GM18505 (cell line): Measurements from ENCODE around the gene TOR3A.

ENCODE experiments used
- ATAC-seq: cut with Tn5 transposase; IDR thresholded peaks from one replicate; pipeline ENCODE4 v1.9.1; 2021; ENCODE audit not compliant: unreplicated experiment
- POLR2A ChIP-seq: IDR thresholded peaks from 4 replicates; pipeline ENCODE4 v1.6.1; 2011; ENCODE audit warnings: borderline replicate concordance; ENCODE audit not compliant: insufficient read depth, insufficient read length; ENCODE audit errors: extremely low read depth

TOR3A gene

GRCh38 chr1:179082999-179083335 is 1.1 kb downstream of the TOR3A start:
- TF ChIP-seq POLR2A: no peak
- no peak for ATAC-seq

DNA sequence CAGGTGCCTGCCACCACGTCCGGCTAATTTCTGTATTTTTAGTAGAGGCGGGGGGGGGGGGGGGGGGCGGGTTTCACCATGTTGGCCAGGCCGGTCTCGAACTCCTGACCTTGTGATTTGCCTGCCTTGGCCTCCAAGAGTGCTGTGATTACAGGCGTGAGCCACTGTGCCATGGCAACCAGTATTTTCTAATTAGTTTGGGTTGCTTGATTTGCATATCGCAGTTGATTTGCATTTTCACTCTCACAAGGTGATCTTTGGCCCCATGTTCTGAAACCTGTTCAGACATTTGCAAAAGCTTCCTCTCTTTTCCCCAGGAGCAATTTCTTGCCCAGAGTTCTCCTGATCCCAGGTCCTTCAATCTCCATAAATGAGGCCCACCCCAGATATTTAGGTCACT is 1.7 kb downstream of the TOR3A start:
- TF ChIP-seq POLR2A: no peak
- ATAC-seq: no peak

DNA sequence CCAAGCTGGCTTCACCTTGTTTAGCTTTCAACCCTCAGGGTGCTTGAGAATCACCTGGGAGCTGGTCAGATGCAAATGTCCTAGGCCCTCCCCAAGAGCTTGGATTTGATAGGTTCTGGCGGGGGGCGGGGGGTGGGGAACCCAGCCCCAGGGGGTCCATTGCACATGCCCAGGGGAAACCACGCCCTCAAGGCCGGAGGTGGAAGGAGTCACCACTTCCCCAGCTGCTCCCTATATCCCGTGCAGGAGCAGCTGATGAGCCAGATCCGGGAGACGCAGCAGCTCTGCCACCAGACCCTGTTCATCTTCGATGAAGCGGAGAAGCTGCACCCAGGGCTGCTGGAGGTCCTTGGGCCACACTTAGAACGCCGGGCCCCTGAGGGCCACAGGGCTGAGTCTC is 5.8 kb downstream of the TOR3A start:
- ATAC-seq: no peak
- no peak for TF ChIP-seq POLR2A

DNA sequence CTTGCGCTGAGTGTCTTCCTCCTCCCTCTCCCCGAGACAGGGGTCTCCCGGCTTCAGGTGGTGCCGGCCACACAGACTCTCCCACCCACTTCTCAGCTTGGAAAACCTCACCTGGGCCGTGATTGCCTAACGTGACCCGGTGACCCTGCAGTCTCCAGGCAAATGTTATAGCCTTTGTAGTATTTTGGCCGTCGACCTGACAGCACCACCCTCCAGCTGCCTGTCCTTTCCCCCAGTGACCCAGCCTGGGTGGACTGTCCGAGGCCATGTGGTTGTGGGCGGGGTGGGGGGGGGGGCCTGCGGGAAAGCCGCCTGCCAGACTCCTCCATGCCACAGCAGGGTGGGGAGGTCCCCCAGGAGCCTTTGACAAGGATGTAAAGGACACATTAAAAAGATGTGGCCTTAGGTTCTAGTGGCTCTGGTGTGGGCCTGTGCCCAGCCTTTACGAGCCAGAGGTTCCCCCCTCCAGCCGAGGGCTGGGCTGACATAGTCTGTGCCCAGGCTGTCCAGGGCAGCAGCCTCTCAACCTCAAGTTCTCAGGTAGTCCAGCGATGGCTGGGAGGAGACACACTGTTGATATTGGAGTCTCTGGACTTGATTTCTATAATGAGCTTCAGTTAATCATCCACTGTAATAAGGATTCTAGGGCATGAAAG is 8.1 kb downstream of the TOR3A start:
- no peak for TF ChIP-seq POLR2A
- ATAC-seq: no peak

- TF ChIP-seq POLR2A: no peak
- ATAC-seq: no peak
Observed at GRCh38 chr1:179090522-179090921, 8.7 kb downstream of the TOR3A start.

DNA sequence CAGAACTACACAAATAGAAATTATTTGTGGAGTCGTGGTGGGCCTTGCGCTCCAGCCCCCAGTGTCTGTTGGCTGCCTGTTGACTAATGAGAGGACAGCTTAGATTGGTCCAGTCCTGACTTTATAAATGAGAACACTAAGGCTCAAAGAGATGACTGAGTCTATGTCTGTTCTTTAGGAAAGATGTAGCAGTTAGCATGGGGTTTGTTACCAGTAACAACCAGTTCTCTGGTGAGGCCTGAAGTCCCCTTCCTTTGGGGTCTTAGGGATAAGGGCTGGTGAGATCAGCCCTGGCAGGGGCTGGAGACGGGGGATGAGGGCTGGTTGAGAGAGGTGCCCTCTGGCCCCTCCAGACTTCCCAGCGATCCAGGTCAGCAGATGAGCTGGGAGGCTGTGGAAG is 9.1 kb downstream of the TOR3A start:
- no peak for ATAC-seq
- no peak for TF ChIP-seq POLR2A

GRCh38 chr1:179091691-179092165 is 9.9 kb downstream of the TOR3A start:
- no peak for TF ChIP-seq POLR2A
- ATAC-seq: no peak

- ATAC-seq: no peak
Observed at GRCh38 chr1:179092896-179093461, 11.1 kb downstream of the TOR3A start.

DNA sequence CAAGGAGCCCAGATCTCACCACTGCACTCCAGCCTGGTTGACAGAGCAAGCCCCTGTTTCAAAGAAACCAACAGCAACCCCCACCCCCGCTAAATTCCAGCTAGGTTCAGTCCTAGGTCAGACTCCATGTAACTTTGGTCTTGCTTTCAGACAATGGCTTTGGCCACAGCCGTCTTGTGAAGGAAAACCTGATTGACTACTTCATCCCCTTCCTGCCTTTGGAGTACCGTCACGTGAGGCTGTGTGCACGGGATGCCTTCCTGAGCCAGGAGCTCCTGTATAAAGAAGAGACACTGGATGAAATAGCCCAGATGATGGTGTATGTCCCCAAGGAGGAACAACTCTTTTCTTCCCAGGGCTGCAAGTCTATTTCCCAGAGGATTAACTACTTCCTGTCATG is 12.9 kb downstream of the TOR3A start:
- no peak for ATAC-seq
- no peak for TF ChIP-seq POLR2A

More at GRCh38 chr1:179092896-179093461, 11.1 kb downstream of the TOR3A start:
- no peak for TF ChIP-seq POLR2A

DNA sequence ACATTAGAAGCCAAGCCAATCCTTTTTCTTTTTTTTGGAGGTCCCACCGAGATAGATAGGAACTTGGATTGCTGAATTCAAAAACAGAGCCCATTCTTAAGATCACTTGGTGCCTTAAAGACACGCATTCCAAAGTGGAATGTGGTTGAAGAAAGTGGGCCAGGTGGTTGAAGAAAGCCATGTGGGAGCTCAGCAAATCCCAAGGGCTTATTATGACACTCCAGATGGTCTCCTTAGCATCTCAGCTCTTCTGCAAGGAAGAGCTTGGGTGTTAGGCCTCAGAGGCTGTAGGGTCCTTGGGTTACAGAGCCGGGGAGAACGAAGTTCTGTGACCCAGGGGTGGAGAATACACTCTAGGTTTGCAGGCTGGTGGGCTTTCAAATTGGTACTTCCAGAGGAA is 13.5 kb downstream of the TOR3A start:
- no peak for TF ChIP-seq POLR2A

DNA sequence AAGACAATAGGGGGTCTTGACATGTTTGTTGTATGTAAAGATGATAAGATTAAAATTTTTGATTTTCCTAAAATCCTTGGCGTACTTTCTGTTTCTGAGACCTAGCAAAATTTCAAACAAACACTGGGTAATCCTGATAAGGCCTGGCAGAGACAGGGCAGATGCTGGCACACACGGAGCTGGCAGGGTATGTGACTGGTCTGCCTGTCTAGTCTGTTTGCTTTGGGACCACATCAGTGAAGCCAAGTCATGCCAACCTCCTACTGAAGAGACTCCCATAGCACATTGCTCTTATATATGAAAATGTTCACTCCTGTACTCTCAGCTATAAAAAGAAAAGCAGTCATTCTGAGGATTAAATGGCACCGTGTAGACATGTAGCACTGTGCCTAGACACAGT is 14.1 kb downstream of the TOR3A start:
- no peak for ATAC-seq

More for the DNA sequence above, 13.5 kb downstream of the TOR3A start:
- ATAC-seq: no peak

DNA sequence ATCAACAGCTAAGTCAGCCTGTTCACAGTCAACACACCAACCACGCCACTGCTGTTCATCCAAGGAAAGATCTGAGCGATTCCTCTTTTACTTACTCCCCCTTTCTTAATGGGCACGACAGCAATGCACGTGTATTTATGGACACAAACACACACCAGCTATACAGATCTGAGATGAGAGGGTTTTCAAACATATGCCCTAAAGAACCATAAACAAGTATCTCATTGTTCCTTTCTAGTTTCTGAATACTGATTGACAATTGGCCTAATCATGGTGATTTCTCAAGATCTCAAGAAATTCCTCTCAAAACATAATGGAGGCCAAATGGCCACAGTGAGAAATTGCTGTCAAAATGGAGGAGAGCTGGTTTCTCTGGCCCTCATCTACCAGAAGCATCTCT is 18.0 kb downstream of the TOR3A start:
- no peak for TF ChIP-seq POLR2A
- no peak for ATAC-seq

More for the DNA sequence above, 14.1 kb downstream of the TOR3A start:
- no peak for TF ChIP-seq POLR2A

DNA sequence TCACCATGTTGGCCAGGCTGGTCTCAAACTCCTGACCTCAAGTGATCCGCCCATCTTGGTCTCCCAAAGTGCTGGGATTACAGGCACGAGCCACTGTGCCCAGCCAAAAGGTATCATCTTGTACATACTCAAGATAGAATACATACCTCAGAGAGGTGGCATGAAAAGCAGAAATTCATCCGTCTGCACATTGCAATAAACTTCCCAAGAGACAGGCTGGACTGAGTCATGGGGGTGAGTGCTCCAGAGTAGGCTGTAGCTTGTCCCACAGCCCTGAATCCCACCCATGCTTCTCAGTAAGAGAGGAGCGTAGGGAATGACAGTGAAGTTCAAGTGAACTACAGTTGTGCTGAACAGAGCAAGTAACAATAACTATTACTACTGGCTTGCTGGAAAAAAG is 19.7 kb downstream of the TOR3A start:
- no peak for TF ChIP-seq POLR2A
- ATAC-seq: no peak

DNA sequence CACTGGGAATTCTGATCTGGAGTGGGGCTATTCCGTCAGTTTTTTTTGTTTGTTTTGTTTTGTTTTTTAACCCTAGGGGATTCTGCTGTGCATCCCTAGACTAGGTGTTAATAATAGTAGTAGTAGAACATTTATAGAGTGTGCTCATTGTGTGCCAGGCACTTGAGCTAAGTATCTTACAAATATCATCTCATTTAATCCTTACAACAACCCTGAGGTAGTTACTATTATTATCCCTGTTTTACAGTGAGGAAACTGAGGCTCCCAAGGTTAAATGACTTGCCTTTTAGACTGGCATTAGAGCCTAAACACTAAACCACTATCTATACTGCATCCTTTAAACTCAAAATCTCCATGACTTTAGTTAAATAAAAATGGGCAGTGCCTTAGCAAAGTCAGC is 22.1 kb downstream of the TOR3A start:
- TF ChIP-seq POLR2A: no peak
- ATAC-seq: no peak
